Mesendoderm (in vitro differentiated cells): ENCODE data around the gene TLE3.

Source experiments
- DNase-seq: peaks from one replicate; pipeline ENCODE4 v3.0.0; 2013
- H2AK5ac ChIP-seq: 2 replicates; pipeline ENCODE4 v1.6.1; 2013; ENCODE audit warnings: low read length, inconsistent platforms
- H2BK120ac ChIP-seq: 2 replicates; pipeline ENCODE4 v1.6.1; 2013; ENCODE audit warnings: low read depth, mild to moderate bottlenecking, low read length, moderate library complexity, mixed read lengths
- H2BK15ac ChIP-seq: replicated peaks from 2 replicates; pipeline ENCODE4 v1.6.1; 2013; ENCODE audit warnings: low read depth, mild to moderate bottlenecking, moderate library complexity
- H2BK5ac ChIP-seq: 2 replicates; pipeline ENCODE4 v1.6.1; 2013; ENCODE audit warnings: low read length, inconsistent platforms
- H3K18ac ChIP-seq: 2 replicates; pipeline ENCODE4 v1.6.1; 2013; ENCODE audit warnings: mild to moderate bottlenecking, low read length, mixed read lengths
- H3K23ac ChIP-seq: one replicate; pipeline ENCODE4 v1.6.1; 2013; ENCODE audit warnings: low read length
- H3K27ac ChIP-seq: 2 replicates; pipeline ENCODE4 v1.5.1; 2013; ENCODE audit warnings: low read depth, mild to moderate bottlenecking, inconsistent platforms, low read length, moderate library complexity
- H3K27me3 ChIP-seq: 2 replicates; pipeline ENCODE4 v1.6.1; 2013; ENCODE audit warnings: low read length, control low read depth, mild to moderate bottlenecking, inconsistent platforms; ENCODE audit not compliant: insufficient read depth, poor library complexity
- H3K36me3 ChIP-seq: 2 replicates; pipeline ENCODE4 v1.6.1; 2013; ENCODE audit warnings: low read length, inconsistent platforms; ENCODE audit not compliant: control insufficient read depth, insufficient read depth
- H3K4ac ChIP-seq: one replicate; pipeline ENCODE4 v1.6.1; 2013; ENCODE audit warnings: low read depth, mild to moderate bottlenecking, low read length, moderate library complexity
- H3K4me1 ChIP-seq: 2 replicates; pipeline ENCODE4 v1.6.1; 2013; ENCODE audit warnings: low read depth, low read length, inconsistent platforms; ENCODE audit not compliant: control insufficient read depth
- H3K4me2 ChIP-seq: 2 replicates; pipeline ENCODE4 v1.6.1; 2013; ENCODE audit warnings: low read length
- H3K4me3 ChIP-seq: 2 replicates; pipeline ENCODE4 v1.5.1; 2013; ENCODE audit warnings: mild to moderate bottlenecking, low read length
- H3K56ac ChIP-seq: one replicate; pipeline ENCODE4 v1.6.1; 2013; ENCODE audit warnings: low read length
- H3K79me1 ChIP-seq: 2 replicates; pipeline ENCODE4 v1.6.1; 2013; ENCODE audit warnings: low read length, inconsistent platforms
- H3K79me2 ChIP-seq: 2 replicates; pipeline ENCODE4 v1.6.1; 2013; ENCODE audit warnings: mild to moderate bottlenecking, low read length; ENCODE audit not compliant: control insufficient read depth, insufficient read depth
- H3K9ac ChIP-seq: 2 replicates; pipeline ENCODE4 v1.6.1; 2013; ENCODE audit warnings: low read length, inconsistent platforms
- H4K5ac ChIP-seq: one replicate; pipeline ENCODE4 v1.6.1; 2013; ENCODE audit warnings: low read length
- H4K8ac ChIP-seq: one replicate; pipeline ENCODE4 v1.6.1; 2013; ENCODE audit warnings: low read depth, mild to moderate bottlenecking, control low read depth, low read length, moderate library complexity
- WGBS: extraction: QIAGEN DNeasy Blood & Tissue Kit; methylation state at CpG from one replicate; pipeline ENCODE4 v1.1.7; 2013; ENCODE audit warnings: low lambda C conversion rate, missing lambda C conversion rate; ENCODE audit not compliant: insufficient coverage; ENCODE audit errors: extremely low coverage; 5-methylcytosine and 5-hydroxymethylcytosine counted together

TLE3 gene

DNA sequence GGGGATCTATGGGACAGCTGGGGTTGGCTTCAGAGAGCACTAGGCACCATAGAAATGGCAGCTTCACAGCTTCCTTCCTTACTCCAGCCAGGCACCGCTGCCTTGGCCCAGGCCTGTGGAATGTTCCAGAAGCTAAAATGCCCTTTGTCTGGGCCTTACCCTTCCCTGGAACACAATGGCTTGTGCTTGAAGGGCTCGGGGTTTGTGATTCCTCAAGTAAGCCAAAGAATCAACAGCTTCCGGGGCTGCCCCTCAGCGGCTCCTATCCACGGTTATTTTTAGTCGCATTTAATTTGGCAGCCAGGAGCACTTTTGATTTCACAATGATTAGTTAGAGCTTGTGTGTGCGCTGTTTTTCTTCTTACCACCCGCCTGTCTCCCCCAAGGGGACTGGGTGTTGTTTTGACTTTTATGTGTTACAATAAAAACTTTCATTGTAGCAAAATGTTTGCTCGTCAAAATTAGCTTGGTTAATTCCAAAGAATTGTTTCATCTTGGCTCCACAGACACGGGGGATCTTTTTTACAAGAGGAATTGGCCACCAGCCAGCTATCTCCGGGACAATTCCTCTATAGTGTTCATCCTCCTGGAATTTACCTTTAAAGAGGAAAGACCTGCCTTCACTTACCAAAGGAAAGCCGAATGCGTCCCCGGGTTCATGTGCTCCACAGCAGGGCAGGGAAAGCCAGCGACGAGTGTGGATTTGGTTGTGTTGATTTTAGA lies 73.8 kb downstream of the TLE3 start:
- Histone ChIP-seq H3K18ac (no peak overlapping the region), H3K56ac (no peak overlapping the region), H4K8ac (no peak overlapping the region), H3K4me3 (no peak overlapping the region), H3K4me2 (no peak overlapping the region), H3K79me2 (no peaks in the 10 kb centered on the region), H3K27me3 (no peaks in the 10 kb centered on the region), H2BK15ac (no peak overlapping the region), H2BK120ac (no peak overlapping the region), H3K4me1 (no peaks in the 10 kb centered on the region), H3K23ac (no peak overlapping the region), H4K5ac (no peak overlapping the region), H3K27ac (no peak overlapping the region), H3K9ac (no peak overlapping the region), H3K4ac (no peak overlapping the region), H3K36me3 (no peaks in the 10 kb centered on the region), H3K79me1 (no peaks in the 10 kb centered on the region), H2AK5ac (no peak overlapping the region), H2BK5ac (no peak overlapping the region)
- no peak for DNase-seq
- no CpG with 5 or more reads among the region's 16 CpGs for WGBS

DNA sequence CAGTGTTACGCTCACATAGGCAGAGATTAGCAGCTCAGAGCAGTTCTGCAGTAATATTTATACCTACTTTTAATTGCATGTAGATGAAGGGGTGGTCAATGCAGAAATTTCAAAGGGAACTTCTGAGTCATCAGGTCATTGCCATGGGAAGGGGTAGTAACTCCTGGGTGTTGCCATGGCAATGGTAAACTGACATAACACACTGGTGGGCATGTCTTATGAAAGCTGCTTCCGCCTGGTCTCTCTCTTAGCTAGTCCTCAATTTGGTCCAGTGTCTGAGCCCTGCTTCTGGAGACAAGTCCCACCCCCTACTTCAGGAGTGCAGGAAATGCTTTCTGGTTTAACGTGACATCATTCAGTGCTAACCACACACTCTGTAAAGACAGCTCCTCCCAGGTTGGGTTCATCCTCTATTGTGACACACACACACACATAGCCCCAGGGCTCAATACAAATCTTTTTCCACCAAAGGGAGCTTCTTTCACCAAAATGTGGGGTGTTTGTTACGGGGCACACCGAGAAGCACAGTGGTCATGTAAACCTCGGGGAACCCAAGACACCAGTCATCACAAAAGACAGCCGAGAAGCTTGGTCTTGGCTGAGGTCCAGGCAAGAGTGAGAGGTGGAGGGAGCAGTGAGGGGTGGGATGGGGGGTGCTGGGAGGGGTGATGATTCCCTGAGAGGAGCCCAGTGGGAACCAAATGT lies 74.5 kb downstream of the TLE3 start:
- Histone ChIP-seq H2BK5ac (no peak overlapping the region), H3K79me1 (no peaks in the 10 kb centered on the region)

DNA sequence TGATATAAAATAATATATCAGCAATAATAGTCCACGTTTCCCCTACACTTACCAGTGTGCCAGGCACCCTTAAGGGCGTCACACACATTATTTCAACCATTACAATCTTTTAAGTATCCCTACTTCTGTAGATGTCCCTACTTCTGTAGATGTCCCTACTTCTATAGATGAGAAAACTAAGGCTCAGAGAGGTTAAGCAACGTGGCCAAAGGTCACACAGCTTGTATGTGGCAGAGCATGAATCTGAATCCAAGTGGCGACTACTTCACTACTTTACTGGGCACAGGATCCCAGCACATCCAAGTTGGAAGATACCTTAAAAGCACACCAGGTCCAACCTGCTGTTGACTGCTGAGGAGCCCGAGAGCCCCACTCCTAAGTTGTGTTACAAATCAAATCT lies 77.5 kb downstream of the TLE3 start:
- no peaks in the 10 kb centered on the region for H3K36me3 ChIP-seq
- no peak overlapping the region for H3K23ac ChIP-seq
- no peak for DNase-seq
- H3K27ac ChIP-seq = no peak overlapping the region
- no peak overlapping the region for H3K4me3 ChIP-seq
- no peaks in the 10 kb centered on the region for H3K4me1 ChIP-seq
- no peak overlapping the region for H2BK120ac ChIP-seq
- no peaks in the 10 kb centered on the region for H3K27me3 ChIP-seq
- no peak overlapping the region for H4K5ac ChIP-seq
- no peak overlapping the region for H4K8ac ChIP-seq
- no peak overlapping the region for H3K56ac ChIP-seq
- no peaks in the 10 kb centered on the region for H3K79me1 ChIP-seq
- no peak overlapping the region for H2AK5ac ChIP-seq
- no peak overlapping the region for H2BK15ac ChIP-seq
- H3K4me2 ChIP-seq = no peak overlapping the region
- no peaks in the 10 kb centered on the region for H3K79me2 ChIP-seq
- H3K4ac ChIP-seq = no peak overlapping the region
- H3K9ac ChIP-seq = no peak overlapping the region
- WGBS = no CpG with 5 or more reads among the region's 5 CpGs
- no peak overlapping the region for H2BK5ac ChIP-seq
- H3K18ac ChIP-seq = no peak overlapping the region

More for the DNA sequence above, 74.5 kb downstream of the TLE3 start:
- Histone ChIP-seq H3K4me1 (no peaks in the 10 kb centered on the region), H2BK120ac (no peak overlapping the region), H3K23ac (no peak overlapping the region), H2AK5ac (no peak overlapping the region), H4K5ac (no peak overlapping the region), H3K9ac (no peak overlapping the region), H4K8ac (no peak overlapping the region), H3K4me2 (no peak overlapping the region), H2BK15ac (no peak overlapping the region), H3K4ac (no peak overlapping the region), H3K56ac (no peak overlapping the region), H3K4me3 (no peak overlapping the region), H3K79me2 (no peaks in the 10 kb centered on the region), H3K18ac (no peak overlapping the region), H3K27me3 (no peaks in the 10 kb centered on the region), H3K36me3 (no peaks in the 10 kb centered on the region), H3K27ac (no peak overlapping the region)
- WGBS = no CpG with 5 or more reads among the region's 7 CpGs
- peak; percentile 78 for DNase-seq

DNA sequence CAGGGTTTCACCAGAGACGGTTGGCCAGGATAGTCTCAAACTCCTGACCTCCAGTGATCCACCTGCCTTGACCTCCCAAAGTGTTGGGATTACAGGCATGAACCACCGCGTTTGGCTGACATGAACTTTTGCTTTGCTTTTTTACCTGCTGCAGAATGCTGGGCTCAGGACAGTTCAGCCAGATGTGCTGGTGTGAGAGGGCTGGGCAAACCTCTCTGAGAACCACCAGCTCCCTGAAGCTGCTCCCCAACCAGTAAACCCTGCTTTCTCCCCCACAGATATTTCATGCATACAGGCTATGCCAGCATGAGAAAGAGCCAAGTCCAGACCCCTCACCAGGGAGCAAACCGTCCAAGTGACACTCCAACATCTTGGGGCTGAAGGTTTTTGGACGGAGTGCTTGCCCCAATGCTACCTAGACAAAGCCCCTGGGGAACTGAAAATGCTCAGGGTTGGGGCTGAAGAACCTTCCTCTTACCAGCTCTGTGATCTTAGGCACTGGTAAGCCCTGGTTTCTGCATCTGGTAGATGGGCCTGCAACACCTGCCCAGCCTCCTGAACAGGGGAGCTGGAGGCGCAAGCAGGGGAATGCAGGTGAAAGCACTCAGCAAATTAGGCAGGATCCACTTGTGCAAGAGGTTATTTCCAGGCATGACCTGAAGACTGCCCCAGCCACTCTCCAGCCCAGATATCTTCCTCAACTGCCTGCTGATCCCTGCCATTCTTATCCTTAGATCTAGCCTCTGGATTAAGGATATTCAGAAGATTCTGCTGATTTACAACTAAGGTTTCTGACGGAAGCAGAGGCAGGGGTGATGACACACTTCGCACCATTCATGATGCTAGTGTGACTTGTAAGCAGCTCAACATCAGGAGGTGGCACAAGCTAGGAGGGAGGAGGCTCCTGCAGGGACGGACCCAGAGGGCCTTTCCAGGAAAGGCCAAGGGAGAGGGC lies 78.8 kb downstream of the TLE3 start:
- no peak overlapping the region for H2BK5ac ChIP-seq

DNA sequence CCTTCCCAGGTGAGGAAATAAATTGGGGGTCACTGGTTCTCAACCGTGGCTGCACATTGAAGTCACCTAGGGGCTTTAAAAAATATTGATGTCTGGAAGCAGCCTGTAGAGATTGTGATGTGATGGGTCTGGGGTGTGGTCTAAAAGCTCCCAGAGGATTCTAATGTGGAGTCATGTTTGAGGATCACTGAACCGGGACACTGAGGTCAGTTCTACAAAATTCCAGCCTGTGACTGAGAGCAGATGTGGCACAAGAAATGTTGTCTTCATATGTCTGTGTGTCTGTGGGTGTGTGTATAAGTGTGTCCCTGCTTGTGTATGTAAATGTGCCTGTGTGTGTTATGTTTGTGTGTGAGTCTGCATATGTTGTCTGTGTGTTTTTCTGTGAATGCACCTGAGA lies 79.9 kb downstream of the TLE3 start:
- H3K56ac ChIP-seq = no peak overlapping the region
- no peaks in the 10 kb centered on the region for H3K4me1 ChIP-seq
- no CpG with 5 or more reads among the region's 2 CpGs for WGBS
- no peaks in the 10 kb centered on the region for H3K79me1 ChIP-seq
- no peaks in the 10 kb centered on the region for H3K27me3 ChIP-seq
- no peak overlapping the region for H4K8ac ChIP-seq
- H2BK120ac ChIP-seq = no peak overlapping the region
- H3K27ac ChIP-seq = no peak overlapping the region
- H3K23ac ChIP-seq = no peak overlapping the region
- no peak for DNase-seq
- H3K4me2 ChIP-seq = no peak overlapping the region
- no peak overlapping the region for H3K18ac ChIP-seq
- no peak overlapping the region for H2AK5ac ChIP-seq
- H3K9ac ChIP-seq = no peak overlapping the region
- no peak overlapping the region for H3K4me3 ChIP-seq
- H2BK15ac ChIP-seq = no peak overlapping the region
- no peaks in the 10 kb centered on the region for H3K36me3 ChIP-seq
- H3K79me2 ChIP-seq = no peaks in the 10 kb centered on the region
- no peak overlapping the region for H4K5ac ChIP-seq
- no peak overlapping the region for H3K4ac ChIP-seq
- no peak overlapping the region for H2BK5ac ChIP-seq

More for the DNA sequence above, 78.8 kb downstream of the TLE3 start:
- no peak overlapping the region for H3K4ac ChIP-seq
- H3K4me3 ChIP-seq = no peak overlapping the region
- H3K27ac ChIP-seq = no peak overlapping the region
- H4K8ac ChIP-seq = no peak overlapping the region
- no peaks in the 10 kb centered on the region for H3K4me1 ChIP-seq
- H3K56ac ChIP-seq = no peak overlapping the region
- no peaks in the 10 kb centered on the region for H3K79me2 ChIP-seq
- H3K27me3 ChIP-seq = no peaks in the 10 kb centered on the region
- H3K23ac ChIP-seq = no peak overlapping the region
- H3K9ac ChIP-seq = no peak overlapping the region
- no CpG with 5 or more reads among the region's 9 CpGs for WGBS
- no peak overlapping the region for H2AK5ac ChIP-seq
- H4K5ac ChIP-seq = no peak overlapping the region
- no peak overlapping the region for H3K4me2 ChIP-seq
- no peak overlapping the region for H2BK15ac ChIP-seq
- no peak overlapping the region for H2BK120ac ChIP-seq
- no peak overlapping the region for H3K18ac ChIP-seq
- no peaks in the 10 kb centered on the region for H3K36me3 ChIP-seq
- DNase-seq = no peak
- no peaks in the 10 kb centered on the region for H3K79me1 ChIP-seq
